ENCODE measurements around the gene SCAMP1. TPM values are rescaled to one million over a fixed set of nuclear protein-coding genes. Genes with fewer than 3 reads are reported as not detected.
A peak's percentile ranks its signal among the peaks of the same experiment; 100 is the strongest.

The SCAMP1 gene
- total and polyA plus RNA-seq, 10 donors: 3.7 to 28.2 (median 21.7) TPM

DNA sequence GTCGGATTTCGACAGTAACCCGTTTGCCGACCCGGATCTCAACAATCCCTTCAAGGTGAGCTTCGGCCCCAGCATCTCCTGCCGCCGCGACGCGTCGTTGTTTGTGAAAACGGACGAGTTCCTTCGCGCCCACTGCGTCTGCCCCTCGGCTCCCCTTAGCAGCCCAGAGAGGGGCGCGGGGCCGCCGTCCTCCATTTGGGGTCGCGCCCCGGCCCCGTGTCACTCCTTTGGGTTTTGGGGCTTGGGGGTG is 182 bp downstream of the SCAMP1 start:
- H3K36me3 ChIP-seq: peaks cover 0 to 12% (median 0%) of the 10 kb centered on the region in 6 donors
- intact Hi-C loops (cut with DNase I; ENCODE audit: low total_unique reads): loop anchor here (2.0 kb wide), 1 partner anchor 66 kb away; the partner anchor contains the start of gene AP3B1
- no peaks in the 10 kb centered on the region for H3K27me3 ChIP-seq (replicated peaks in 1 of 7)
- H3K9me3 ChIP-seq: no peaks in the 10 kb centered on the region
- peak overlapping the region; percentile 88 to 96 (median 92) for H3K27ac ChIP-seq
- peak overlapping the region; percentile 83 to 99 (median 94) for H3K4me3 ChIP-seq
- H3K4me1 ChIP-seq: peaks cover 18 to 60% (median 34%) of the 10 kb centered on the region in 6 donors
- DNase-seq: no peak
- no peak for TF ChIP-seq POLR2AphosphoS5 (IDR thresholded peaks at IDR 0.05)
- TF ChIP-seq, protein P1, sequence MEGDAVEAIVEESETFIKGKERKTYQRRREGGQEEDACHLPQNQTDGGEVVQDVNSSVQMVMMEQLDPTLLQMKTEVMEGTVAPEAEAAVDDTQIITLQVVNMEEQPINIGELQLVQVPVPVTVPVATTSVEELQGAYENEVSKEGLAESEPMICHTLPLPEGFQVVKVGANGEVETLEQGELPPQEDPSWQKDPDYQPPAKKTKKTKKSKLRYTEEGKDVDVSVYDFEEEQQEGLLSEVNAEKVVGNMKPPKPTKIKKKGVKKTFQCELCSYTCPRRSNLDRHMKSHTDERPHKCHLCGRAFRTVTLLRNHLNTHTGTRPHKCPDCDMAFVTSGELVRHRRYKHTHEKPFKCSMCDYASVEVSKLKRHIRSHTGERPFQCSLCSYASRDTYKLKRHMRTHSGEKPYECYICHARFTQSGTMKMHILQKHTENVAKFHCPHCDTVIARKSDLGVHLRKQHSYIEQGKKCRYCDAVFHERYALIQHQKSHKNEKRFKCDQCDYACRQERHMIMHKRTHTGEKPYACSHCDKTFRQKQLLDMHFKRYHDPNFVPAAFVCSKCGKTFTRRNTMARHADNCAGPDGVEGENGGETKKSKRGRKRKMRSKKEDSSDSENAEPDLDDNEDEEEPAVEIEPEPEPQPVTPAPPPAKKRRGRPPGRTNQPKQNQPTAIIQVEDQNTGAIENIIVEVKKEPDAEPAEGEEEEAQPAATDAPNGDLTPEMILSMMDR (IDR thresholded peaks at IDR 0.05 in 8 of 11, conservative IDR thresholded peaks at IDR 0.05 in 3 of 11): peak in 2 of 11 experiments; percentile 1 to 2
- 0 to 1% (median 0%) methylated on average over 2 to 26 of the region's 26 CpGs for WGBS, 5 donors

DNA sequence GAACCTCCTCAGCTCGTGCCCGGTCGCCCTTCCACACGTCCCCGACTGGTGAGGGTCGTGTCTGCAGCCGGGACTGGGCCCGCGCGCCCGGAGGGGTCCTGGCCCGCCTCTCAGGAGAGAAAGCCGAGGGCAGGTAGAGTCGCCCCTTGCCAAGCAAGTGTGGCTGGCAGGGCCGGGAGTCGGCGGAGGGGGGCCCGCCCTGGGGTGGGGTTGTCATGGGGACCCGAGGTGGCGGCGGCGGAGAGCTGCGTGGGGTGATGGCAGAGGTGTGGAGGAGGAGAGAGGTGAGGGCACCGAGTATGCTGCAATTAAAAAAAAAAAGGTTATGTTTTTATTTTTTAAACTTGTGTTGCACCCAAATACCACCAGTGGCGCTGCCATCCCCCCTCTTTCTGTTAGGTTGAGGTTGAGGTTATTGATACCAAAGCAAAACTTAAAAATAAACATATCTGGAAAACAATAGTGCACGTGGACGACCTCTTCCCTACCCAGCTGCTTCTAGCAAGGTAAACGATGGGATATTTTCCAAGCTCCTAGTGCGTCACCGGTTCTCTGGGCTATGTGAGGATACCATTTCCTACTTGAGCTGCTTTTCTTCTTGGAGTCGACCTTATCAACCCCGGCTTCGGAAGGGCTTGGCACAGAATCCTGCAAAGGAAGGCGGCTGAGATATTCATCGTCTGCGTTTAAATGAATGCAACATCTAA is 660 bp downstream of the SCAMP1 start:
- Histone ChIP-seq H3K9me3 (no peaks in the 10 kb centered on the region), H3K36me3 (peaks cover 0 to 12% (median 0%) of the 10 kb centered on the region in 6 donors), H3K4me3 (peak overlapping the region; percentile 83 to 99 (median 94)), H3K27ac (peak overlapping the region; percentile 88 to 96 (median 92)), H3K4me1 (peaks cover 18 to 60% (median 34%) of the 10 kb centered on the region in 6 donors), H3K27me3 (replicated peaks in 1 of 7) (no peaks in the 10 kb centered on the region)
- TF ChIP-seq, protein P1 (IDR thresholded peaks at IDR 0.05 in 8 of 11, conservative IDR thresholded peaks at IDR 0.05 in 3 of 11): peak in 1 of 11 experiments; percentile 5
- no peak for TF ChIP-seq POLR2A (IDR thresholded peaks at IDR 0.05)
- intact Hi-C loops (cut with DNase I; ENCODE audit: low total_unique reads): loop anchor here (2.0 kb wide), 1 partner anchor 66 kb away; the partner anchor contains the start of gene AP3B1
- DNase-seq: peak; percentile 95
- 0 to 1% (median 1%) methylated on average over 35 to 36 of the region's 36 CpGs for WGBS, 5 donors

DNA sequence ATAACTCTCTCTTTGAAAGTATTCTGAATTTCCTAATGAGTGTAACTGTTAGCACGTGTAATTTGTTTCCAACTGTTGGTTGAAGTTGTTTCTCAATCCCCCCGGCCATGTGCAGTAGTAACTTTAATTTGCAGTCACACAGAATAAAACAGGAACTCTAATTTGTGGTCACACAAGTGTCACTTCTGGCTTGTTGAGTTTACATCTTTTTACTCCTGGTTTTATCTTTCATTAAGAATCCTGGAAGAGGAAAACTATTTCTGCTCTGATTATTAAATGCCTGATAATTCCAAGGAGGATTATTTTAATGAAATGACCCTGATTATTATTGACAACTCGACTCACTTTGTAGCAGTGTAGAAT is 1.2 kb downstream of the SCAMP1 start:
- intact Hi-C loops (cut with DNase I; ENCODE audit: low total_unique reads): loop anchor here (2.0 kb wide), 1 partner anchor 67 kb away; the partner anchor contains the start of gene AP3B1
- 4 to 14% (median 8%) methylated on average over 3 of the region's 3 CpGs for WGBS, 5 donors

DNA sequence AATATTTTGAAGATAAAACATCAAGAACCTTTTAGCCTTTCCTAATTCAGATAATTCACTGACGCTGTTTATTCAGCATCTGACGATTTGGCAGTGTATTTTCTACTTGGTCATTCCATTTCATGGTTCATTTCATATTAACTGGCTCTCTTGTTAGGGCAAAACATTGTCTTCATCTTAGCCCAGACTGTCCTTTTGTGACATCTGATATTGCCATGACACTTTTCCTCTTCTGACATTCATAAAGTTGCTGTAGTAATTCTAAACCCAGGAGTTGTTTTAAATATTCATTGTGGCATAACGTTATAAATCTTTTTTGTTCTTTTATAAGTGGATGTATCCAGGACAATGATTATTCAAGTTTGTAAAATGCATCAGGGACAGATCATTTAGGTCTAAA is 1.8 kb downstream of the SCAMP1 start:
- 72 to 81% (median 76%) methylated on average over 3 of the region's 3 CpGs for WGBS, 5 donors
- Histone ChIP-seq H3K27ac (peak overlapping the region in 3 of 8 donors; percentile 91 to 95 (median 93)), H3K4me3 (no peak overlapping the region), H3K9me3 (no peaks in the 10 kb centered on the region), H3K27me3 (replicated peaks in 1 of 7) (no peaks in the 10 kb centered on the region), H3K4me1 (peaks cover 18 to 55% (median 34%) of the 10 kb centered on the region in 6 donors), H3K36me3 (peaks cover 0 to 2% (median 0%) of the 10 kb centered on the region in 6 donors)
- no peak for DNase-seq
- intact Hi-C loops (cut with DNase I; ENCODE audit: low total_unique reads): no loop called here
- no peak for TF ChIP-seq POLR2A (IDR thresholded peaks at IDR 0.05)
- no peak for TF ChIP-seq POLR2AphosphoS5 (IDR thresholded peaks at IDR 0.05)
- TF ChIP-seq, protein P1 (IDR thresholded peaks at IDR 0.05 in 8 of 11, conservative IDR thresholded peaks at IDR 0.05 in 3 of 11): no peak

More for the DNA sequence above, 1.2 kb downstream of the SCAMP1 start:
- peaks cover 18 to 56% (median 34%) of the 10 kb centered on the region in 6 donors for H3K4me1 ChIP-seq
- peak overlapping the region in 6 of 8 donors; percentile 90 to 96 (median 94) for H3K27ac ChIP-seq
- H3K4me3 ChIP-seq: peak overlapping the region; percentile 83 to 99 (median 94)
- H3K27me3 ChIP-seq (replicated peaks in 1 of 7): no peaks in the 10 kb centered on the region
- peaks cover 0 to 8% (median 0%) of the 10 kb centered on the region in 6 donors for H3K36me3 ChIP-seq
- TF ChIP-seq POLR2A (IDR thresholded peaks at IDR 0.05) (no peak), POLR2AphosphoS5 (IDR thresholded peaks at IDR 0.05) (no peak)
- TF ChIP-seq, protein P1 (IDR thresholded peaks at IDR 0.05 in 8 of 11, conservative IDR thresholded peaks at IDR 0.05 in 3 of 11): no peak
- no peaks in the 10 kb centered on the region for H3K9me3 ChIP-seq
- no peak for DNase-seq

All from spleen (tissue), 11 donors.